GM23248 (cell line): ENCODE data around the gene ZNG1A. TPM values are rescaled to one million over a fixed set of nuclear protein-coding genes. Genes with fewer than 3 reads are reported as not detected.
"Not testable (repeated sequence)": the region's sequence is repeated elsewhere in the genome, so short reads cannot be mapped to it uniquely, and the experiment has no call there.

Experiments
- DNase-seq: peaks from one replicate; pipeline ENCODE4 v3.0.0-alpha.2; 2015
- H2AFZ ChIP-seq: fragments of 200-600 bp; sonication (generic); 2 replicates; pipeline ENCODE4 v1.6.1; 2016; ENCODE audit warnings: antibody characterized with exemption
- H3F3A ChIP-seq: fragments of 200-600 bp; sonication (generic); 2 replicates; pipeline ENCODE4 v1.6.1; 2016; ENCODE audit warnings: mild to moderate bottlenecking, antibody characterized with exemption, mixed run types; ENCODE audit not compliant: insufficient read depth
- H3K27ac ChIP-seq: fragments of 200-600 bp; sonication (generic); 2 replicates; pipeline ENCODE4 v1.5.1; 2016; ENCODE audit warnings: mild to moderate bottlenecking
- H3K27me3 ChIP-seq: fragments of 200-600 bp; sonication (generic); replicated peaks from 2 replicates; pipeline ENCODE4 v1.6.1; 2016; ENCODE audit warnings: mild to moderate bottlenecking; ENCODE audit not compliant: insufficient read depth
- H3K36me3 ChIP-seq: fragments of 200-600 bp; sonication (generic); 2 replicates; pipeline ENCODE4 v1.6.1; 2016; ENCODE audit warnings: low read depth, mild to moderate bottlenecking
- H3K4me1 ChIP-seq: fragments of 200-600 bp; sonication (generic); 2 replicates; pipeline ENCODE4 v1.6.1; 2016; ENCODE audit warnings: mild to moderate bottlenecking; ENCODE audit not compliant: insufficient read depth
- H3K4me2 ChIP-seq: fragments of 200-600 bp; sonication (generic); one replicate; pipeline ENCODE4 v1.6.1; 2016; ENCODE audit warnings: mild to moderate bottlenecking; ENCODE audit not compliant: unreplicated experiment
- H3K4me3 ChIP-seq: fragments of 200-600 bp; sonication (generic); 2 replicates; pipeline ENCODE4 v1.5.1; 2016; ENCODE audit warnings: mild to moderate bottlenecking
- H3K79me2 ChIP-seq: fragments of 200-600 bp; sonication (generic); 2 replicates; pipeline ENCODE4 v1.6.1; 2016; ENCODE audit warnings: mild to moderate bottlenecking; ENCODE audit not compliant: insufficient read depth
- H3K9ac ChIP-seq: fragments of 200-600 bp; sonication (generic); 2 replicates; pipeline ENCODE4 v1.6.1; 2016; ENCODE audit warnings: mild to moderate bottlenecking
- H3K9me2 ChIP-seq: fragments of 200-600 bp; sonication (generic); 2 replicates; pipeline ENCODE4 v1.6.1; 2016; ENCODE audit warnings: mixed run types, mild to moderate bottlenecking, moderate library complexity; ENCODE audit not compliant: insufficient read depth
- H3K9me3 ChIP-seq: fragments of 200-600 bp; sonication (generic); one replicate; pipeline ENCODE4 v1.6.1; 2017; ENCODE audit warnings: low read depth
- H4K20me1 ChIP-seq: fragments of 200-600 bp; sonication (generic); 2 replicates; pipeline ENCODE4 v1.6.0; 2016; ENCODE audit not compliant: insufficient read depth
- EZH2 ChIP-seq: fragments of 200-600 bp; sonication (generic); IDR thresholded peaks from 2 replicates; pipeline ENCODE4 v1.6.1; 2018; ENCODE audit warnings: antibody characterized with exemption, mild to moderate bottlenecking; ENCODE audit not compliant: insufficient read depth, poor library complexity, severe bottlenecking
- EZH2phosphoT487 ChIP-seq: fragments of 200-600 bp; sonication (generic); IDR thresholded peaks from 2 replicates; pipeline ENCODE4 v1.6.1; 2018; ENCODE audit warnings: antibody characterized with exemption, moderate library complexity, mild to moderate bottlenecking, low read depth; ENCODE audit not compliant: insufficient read depth
- WGBS, 2 experiments: methylation state at CpG; one replicate each; pipeline ENCODE4 v1.1.6; 2015 to 2017; ENCODE audit warnings: low lambda C conversion rate in 2 of 2, low coverage in 1 of 2; ENCODE audit errors: missing lambda C conversion rate in 2 of 2; 5-methylcytosine and 5-hydroxymethylcytosine counted together
- in situ Hi-C: fragments of 300-500 bp; cut with MboI; formaldehyde crosslinking; loops from 2 replicates; pipeline ENCODE4 v1.15.0; 2020
- polyA plus RNA-seq: library from polyadenylated mRNA; unstranded; fragments of >200 nt; fragmentation: Nextera tagmentation; extraction: Ambion mirVana; gene quantifications from 2 replicates; pipeline ENCODE4 v1.2.1, GENCODE V29; 2016
- total RNA-seq: library from RNA; depleted of rRNA; stranded (reverse); fragments of >200 nt; shearing (Covaris generic); gene quantifications from 2 replicates; pipeline ENCODE4 v1.2.3, GENCODE V29; 2014

Gene ZNG1A
- total and polyA plus RNA-seq, 2 experiments from 2014 or later = 34.4 to 79.8 TPM

DNA sequence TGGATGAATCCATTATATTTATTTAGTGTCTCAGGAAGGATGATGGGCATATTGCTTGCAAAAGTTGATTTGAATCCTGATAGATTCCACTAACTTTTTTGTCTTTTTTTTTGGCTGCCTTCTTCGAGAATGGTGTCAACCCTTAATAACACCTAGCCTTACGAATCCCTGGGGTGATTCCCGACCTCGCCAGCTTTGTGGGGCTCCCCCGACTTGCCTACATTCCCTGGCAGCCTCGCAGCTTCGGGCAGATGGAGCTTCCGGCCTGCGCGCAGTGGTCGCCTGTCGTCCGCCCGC is 35.4 kb upstream of the ZNG1A start:
- Histone ChIP-seq H3K9me2 (no peaks in the 10 kb centered on the region), H3K36me3 (no peaks in the 10 kb centered on the region), H3K27me3 (peaks cover 30% of the 10 kb centered on the region), H3K79me2 (no peaks in the 10 kb centered on the region), H3K9ac (no peak overlapping the region), H2AFZ (peak overlapping the region; percentile 68), H3K4me1 (no peaks in the 10 kb centered on the region), H3K4me2 (peak overlapping the region; percentile 57), H3K4me3 (peak overlapping the region; percentile 52; the same call in 1 of the 2 replicates), H3K9me3 (no peaks in the 10 kb centered on the region), H3F3A (no peaks in the 10 kb centered on the region), H3K27ac (no peak overlapping the region), H4K20me1 (no peaks in the 10 kb centered on the region)
- TF ChIP-seq EZH2phosphoT487 (no peak), EZH2 (no peak)
- no peak for DNase-seq
- 17 to 24% methylated on average over 14 of the region's 14 CpGs for WGBS, 2 experiments
- in situ Hi-C loops = no loop called here

DNA sequence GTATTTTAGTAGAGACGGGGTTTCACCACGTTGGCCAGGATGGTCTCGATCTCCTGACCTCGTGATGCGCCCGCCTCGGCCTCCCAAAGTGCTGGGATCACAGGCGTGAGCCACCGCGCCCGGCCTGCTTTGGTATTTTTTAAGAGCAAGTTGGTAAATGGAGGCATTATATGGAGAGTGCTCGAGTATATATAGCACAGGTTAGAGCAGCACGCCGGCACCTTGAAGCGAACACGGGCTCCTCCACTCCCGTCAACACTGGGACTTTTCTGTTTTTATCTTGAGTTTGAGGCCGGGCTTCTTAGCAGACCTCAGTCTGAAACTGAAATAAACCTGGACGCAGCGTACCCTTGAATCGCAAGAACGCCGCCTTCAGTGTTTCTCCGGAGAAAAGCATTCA is 35.0 kb upstream of the ZNG1A start:
- in situ Hi-C loops, H4K20me1 ChIP-seq, H3K79me2 ChIP-seq, H3K36me3 ChIP-seq, H3K9ac ChIP-seq, H3K9me3 ChIP-seq, H3F3A ChIP-seq, H2AFZ ChIP-seq, H3K27ac ChIP-seq, H3K4me2 ChIP-seq, H3K9me2 ChIP-seq, DNase-seq, H3K4me3 ChIP-seq, H3K4me1 ChIP-seq: not testable (repeated sequence)
- WGBS, 2 experiments = 91 to 95% methylated on average over 14 to 24 of the region's 24 CpGs
- H3K27me3 ChIP-seq = peaks cover 30% of the 10 kb centered on the region

DNA sequence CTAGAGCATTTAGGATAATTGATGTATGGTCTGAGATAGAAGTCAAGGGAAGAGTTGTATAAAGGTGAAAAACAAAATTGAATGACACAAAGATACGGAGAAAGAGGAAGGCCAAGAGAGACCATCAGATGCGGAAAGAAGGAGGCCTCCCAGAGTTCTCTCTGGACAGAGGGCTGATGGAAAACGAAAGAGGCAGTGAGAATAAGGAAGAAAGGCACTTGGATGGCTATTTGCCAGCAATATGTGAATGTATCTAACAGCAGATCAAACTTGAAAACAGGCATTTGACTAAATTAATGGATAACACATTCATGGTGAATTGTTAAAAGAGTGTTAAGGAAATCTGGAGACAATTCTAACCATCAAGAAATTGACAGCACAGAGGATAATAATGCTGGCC is 33.4 kb upstream of the ZNG1A start:
- Histone ChIP-seq H3K36me3 (no peaks in the 10 kb centered on the region), H3K4me2 (no peak overlapping the region), H3K27me3 (peaks cover 26% of the 10 kb centered on the region), H3K27ac (no peak overlapping the region), H3K9me2 (no peaks in the 10 kb centered on the region), H3K4me1 (no peaks in the 10 kb centered on the region), H3K79me2 (no peaks in the 10 kb centered on the region), H4K20me1 (no peaks in the 10 kb centered on the region), H2AFZ (no peak overlapping the region), H3F3A (no peaks in the 10 kb centered on the region), H3K9ac (no peak overlapping the region), H3K4me3 (no peak overlapping the region), H3K9me3 (no peaks in the 10 kb centered on the region)
- DNase-seq = no peak
- in situ Hi-C loops = no loop called here
- no peak for TF ChIP-seq EZH2
- TF ChIP-seq EZH2phosphoT487 = no peak
- 58 to 60% methylated on average over 3 of the region's 3 CpGs for WGBS, 2 experiments

DNA sequence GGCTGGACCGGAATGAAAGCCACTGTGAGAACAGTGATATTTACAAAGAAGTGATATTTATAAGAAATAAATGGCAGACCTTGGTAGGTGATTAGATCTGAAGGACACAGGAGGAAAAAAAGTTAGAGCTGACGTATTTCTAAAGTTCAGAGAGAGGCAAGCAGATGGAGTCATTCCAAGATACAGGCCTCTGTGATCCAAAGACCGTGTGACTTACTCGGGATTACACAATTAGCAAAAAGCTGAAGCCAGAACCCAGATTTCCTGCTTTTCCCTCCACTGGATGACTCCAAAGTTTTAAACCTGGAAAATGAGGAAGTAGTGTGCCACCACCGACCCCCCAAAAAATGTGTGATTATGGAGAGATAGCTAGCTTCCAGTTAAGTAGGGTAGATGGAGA is 32.7 kb upstream of the ZNG1A start:
- in situ Hi-C loops = no loop called here
- no peaks in the 10 kb centered on the region for H4K20me1 ChIP-seq
- TF ChIP-seq EZH2 (no peak), EZH2phosphoT487 (no peak)
- H3K27ac ChIP-seq = no peak overlapping the region
- WGBS, 2 experiments = 18 to 27% methylated on average over 4 to 5 of the region's 5 CpGs
- no peaks in the 10 kb centered on the region for H3F3A ChIP-seq
- H3K9me3 ChIP-seq = no peaks in the 10 kb centered on the region
- DNase-seq = peak; percentile 20
- no peaks in the 10 kb centered on the region for H3K9me2 ChIP-seq
- H3K27me3 ChIP-seq = peaks cover 23% of the 10 kb centered on the region
- H3K36me3 ChIP-seq = no peaks in the 10 kb centered on the region
- no peak overlapping the region for H2AFZ ChIP-seq
- no peaks in the 10 kb centered on the region for H3K4me1 ChIP-seq
- H3K79me2 ChIP-seq = no peaks in the 10 kb centered on the region
- no peak overlapping the region for H3K4me2 ChIP-seq
- H3K9ac ChIP-seq = no peak overlapping the region
- no peak overlapping the region for H3K4me3 ChIP-seq

DNA sequence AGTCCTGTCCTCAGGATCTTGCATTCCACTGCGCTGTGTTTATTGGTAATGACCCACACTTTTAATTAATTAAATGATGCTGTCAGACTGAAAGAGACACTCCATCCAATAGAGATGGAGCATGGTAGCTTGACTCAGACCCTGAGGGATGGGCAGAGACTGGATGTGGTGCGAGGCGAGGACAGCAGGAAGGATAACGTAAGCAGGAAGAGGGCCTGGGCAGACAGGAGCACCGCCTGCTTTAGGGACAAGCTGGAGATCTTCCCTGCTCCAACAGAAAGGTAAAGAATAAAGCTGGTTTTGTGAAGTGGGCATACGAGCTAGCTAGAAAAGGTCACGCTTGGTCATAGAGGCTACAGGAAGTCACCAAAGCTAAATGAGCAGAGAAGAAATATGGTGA is 32.2 kb upstream of the ZNG1A start:
- no peak overlapping the region for H2AFZ ChIP-seq
- in situ Hi-C loops = no loop called here
- H3K4me2 ChIP-seq = no peak overlapping the region
- H3K9ac ChIP-seq = no peak overlapping the region
- no peak overlapping the region for H3K4me3 ChIP-seq
- no peaks in the 10 kb centered on the region for H3F3A ChIP-seq
- no peak for TF ChIP-seq EZH2
- TF ChIP-seq EZH2phosphoT487 = no peak
- no peaks in the 10 kb centered on the region for H3K9me2 ChIP-seq
- H4K20me1 ChIP-seq = no peaks in the 10 kb centered on the region
- no peak for DNase-seq
- no peaks in the 10 kb centered on the region for H3K4me1 ChIP-seq
- H3K27ac ChIP-seq = no peak overlapping the region
- H3K79me2 ChIP-seq = no peaks in the 10 kb centered on the region
- WGBS, 2 experiments = 70 to 74% methylated on average over 7 of the region's 7 CpGs
- no peaks in the 10 kb centered on the region for H3K9me3 ChIP-seq
- H3K27me3 ChIP-seq = peaks cover 19% of the 10 kb centered on the region
- no peaks in the 10 kb centered on the region for H3K36me3 ChIP-seq
